CD4-positive, alpha-beta T cell treated with Interleukin-2 at 100 ng/mL for 4 hours (primary cell): ENCODE results near the gene CAMK1G.
A peak's percentile ranks its signal among the peaks of the same experiment; 100 is the strongest.

ENCODE experiments used
- DNase-seq: peaks from one replicate; pipeline ENCODE4 v3.0.0-alpha.2; 2020; ENCODE audit warnings: low spot score

Gene CAMK1G

GRCh38 chr1:209601809-209602657, 18.5 kb downstream of the CAMK1G start:
- DNase-seq: peak; percentile 26

GRCh38 chr1:209603877-209604276, 20.4 kb downstream of the CAMK1G start:
- DNase-seq: no peak

- peak; percentile 15 for DNase-seq
Measured at GRCh38 chr1:209607102-209607794, 23.7 kb downstream of the CAMK1G start.

- no peak for DNase-seq
Measured at GRCh38 chr1:209607795-209608178, 24.3 kb downstream of the CAMK1G start.

- no peak for DNase-seq
Measured at GRCh38 chr1:209609041-209609790, 25.7 kb downstream of the CAMK1G start.

- DNase-seq: no peak
Measured at GRCh38 chr1:209609791-209610630, 26.5 kb downstream of the CAMK1G start.

- DNase-seq: no peak
Measured at GRCh38 chr1:209610631-209610905, 27.1 kb downstream of the CAMK1G start.

GRCh38 chr1:209611771-209612570, 28.5 kb downstream of the CAMK1G start:
- no peak for DNase-seq

GRCh38 chr1:209612646-209613399, 29.3 kb downstream of the CAMK1G start:
- DNase-seq: no peak

GRCh38 chr1:209613400-209614150, 30.1 kb downstream of the CAMK1G start:
- no peak for DNase-seq

- no peak for DNase-seq
Measured at GRCh38 chr1:209614151-209614420, 30.6 kb downstream of the CAMK1G start.

- DNase-seq: no peak
Measured at GRCh38 chr1:209614906-209615305, 31.4 kb downstream of the CAMK1G start.

GRCh38 chr1:209616366-209617046, 33.0 kb downstream of the CAMK1G start:
- DNase-seq: no peak

- no peak for DNase-seq
Measured at GRCh38 chr1:209617047-209617673, 33.6 kb downstream of the CAMK1G start.

- no peak for DNase-seq
Measured at GRCh38 chr1:209617755-209618154, 34.2 kb downstream of the CAMK1G start.

- no peak for DNase-seq
Measured at GRCh38 chr1:209618291-209618690, 34.8 kb downstream of the CAMK1G start.

- no peak for DNase-seq
Measured at GRCh38 chr1:209618756-209619420, 35.4 kb downstream of the CAMK1G start.
